Stimulated activated CD8-positive, alpha-beta memory T cell treated with anti-CD3 and anti-CD28 coated beads, Interleukin-15, amount 100 ng/mL, for 48 hours (primary cell): ENCODE measurements around the gene GTF2IRD1.

ENCODE experiments used
- DNase-seq, 2 donors: peaks; one replicate each; pipeline ENCODE4 v3.0.0-alpha.2; 2020; ENCODE audit warnings: low read depth in 2 of 2

GTF2IRD1 gene

DNA sequence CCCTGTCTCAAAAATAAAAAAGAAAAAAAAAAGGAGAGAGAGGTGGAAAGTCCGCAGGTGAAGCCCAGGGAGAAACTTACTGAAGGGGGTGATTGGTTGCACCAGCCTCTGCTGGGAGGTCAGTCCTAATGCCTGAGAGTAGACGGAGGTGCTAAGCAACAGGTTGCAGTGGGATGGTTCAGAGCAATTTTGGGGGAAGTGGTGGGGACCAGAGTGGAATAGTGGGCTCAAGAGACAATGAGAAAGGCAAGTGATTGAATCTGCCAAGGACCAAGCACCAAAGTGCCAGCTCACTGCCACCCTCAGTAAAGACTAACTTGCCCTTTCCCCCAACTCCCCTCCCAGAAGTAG, 113.6 kb downstream of the GTF2IRD1 start:
- no peak for DNase-seq

DNA sequence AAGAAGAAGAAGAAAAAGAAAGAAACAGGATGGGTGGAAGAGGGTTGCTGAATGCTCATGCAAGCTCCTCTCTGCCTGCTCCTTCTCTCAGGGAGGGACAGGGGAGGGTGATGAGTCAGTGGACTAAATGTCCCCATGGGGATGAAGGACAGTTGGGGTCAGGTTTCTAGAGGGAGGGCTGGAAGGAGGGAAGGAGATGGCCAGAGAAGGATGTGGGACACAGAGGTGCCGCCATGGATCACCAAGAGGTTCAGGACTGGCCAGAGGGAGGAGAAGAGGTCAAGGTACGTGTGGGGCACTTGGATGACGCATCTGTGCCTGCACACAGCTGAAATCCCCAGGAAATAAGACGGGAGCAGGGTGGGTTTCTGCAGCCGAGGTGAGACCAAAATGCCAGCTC, 115.0 kb downstream of the GTF2IRD1 start:
- DNase-seq: no peak

DNA sequence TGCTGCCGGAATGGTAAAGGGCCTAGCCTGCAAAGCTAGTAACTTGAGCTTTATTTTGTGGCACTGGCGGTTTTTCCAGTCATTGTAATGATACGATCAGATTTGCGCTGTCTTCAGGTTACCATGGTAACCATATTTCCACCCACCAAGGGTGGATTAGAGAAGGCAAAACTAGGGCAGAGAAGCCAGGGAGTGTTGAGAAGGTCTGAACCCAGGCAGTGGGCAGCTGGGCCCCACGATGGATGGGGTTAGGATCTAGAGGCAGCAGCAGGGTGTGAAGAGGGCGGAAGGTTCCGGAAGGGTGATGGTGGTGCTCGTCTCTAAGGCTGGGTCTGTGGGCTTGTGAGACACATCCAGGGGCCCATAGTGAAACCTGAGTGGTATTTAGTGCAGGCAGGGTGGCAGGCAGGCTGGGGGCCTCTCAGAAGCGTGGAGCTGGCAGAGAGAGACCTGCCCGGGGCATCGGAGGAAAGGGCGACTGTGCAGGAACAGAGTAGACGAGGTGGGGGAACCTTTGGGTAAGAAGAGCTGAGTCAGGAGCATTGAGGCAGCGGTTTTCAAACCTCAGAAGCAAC, 115.9 kb downstream of the GTF2IRD1 start:
- DNase-seq: no peak

DNA sequence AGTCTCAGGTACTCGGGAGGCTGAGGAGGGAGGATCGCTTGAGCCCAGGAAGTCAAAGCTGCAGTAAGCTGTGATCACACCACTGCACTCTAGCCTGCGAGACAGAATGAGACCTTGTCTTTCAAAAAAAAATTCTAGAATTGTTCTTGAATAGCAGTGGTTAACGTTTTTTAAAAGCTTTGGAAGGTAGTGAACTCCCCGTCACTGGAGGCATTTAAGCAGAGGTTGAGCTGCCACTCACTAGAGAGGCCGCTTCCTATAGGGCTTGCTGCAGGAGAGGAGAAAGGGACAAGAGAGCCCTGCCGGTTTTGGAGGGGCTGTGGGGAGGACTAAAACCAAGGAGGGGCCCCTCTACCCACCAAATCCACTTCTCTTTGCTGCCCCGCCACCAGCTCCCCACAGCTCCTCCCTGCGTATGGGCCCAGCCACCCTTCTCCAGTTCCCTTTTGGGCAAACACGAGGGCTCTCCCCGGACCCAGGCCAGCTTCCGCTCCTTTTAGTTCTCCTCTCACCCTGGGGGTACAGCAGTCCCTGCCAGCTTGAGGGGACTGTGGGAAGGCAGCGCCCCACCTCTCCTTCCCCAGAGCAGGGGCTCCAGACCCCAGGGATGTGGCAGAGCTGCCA, 116.9 kb downstream of the GTF2IRD1 start:
- no peak for DNase-seq

DNA sequence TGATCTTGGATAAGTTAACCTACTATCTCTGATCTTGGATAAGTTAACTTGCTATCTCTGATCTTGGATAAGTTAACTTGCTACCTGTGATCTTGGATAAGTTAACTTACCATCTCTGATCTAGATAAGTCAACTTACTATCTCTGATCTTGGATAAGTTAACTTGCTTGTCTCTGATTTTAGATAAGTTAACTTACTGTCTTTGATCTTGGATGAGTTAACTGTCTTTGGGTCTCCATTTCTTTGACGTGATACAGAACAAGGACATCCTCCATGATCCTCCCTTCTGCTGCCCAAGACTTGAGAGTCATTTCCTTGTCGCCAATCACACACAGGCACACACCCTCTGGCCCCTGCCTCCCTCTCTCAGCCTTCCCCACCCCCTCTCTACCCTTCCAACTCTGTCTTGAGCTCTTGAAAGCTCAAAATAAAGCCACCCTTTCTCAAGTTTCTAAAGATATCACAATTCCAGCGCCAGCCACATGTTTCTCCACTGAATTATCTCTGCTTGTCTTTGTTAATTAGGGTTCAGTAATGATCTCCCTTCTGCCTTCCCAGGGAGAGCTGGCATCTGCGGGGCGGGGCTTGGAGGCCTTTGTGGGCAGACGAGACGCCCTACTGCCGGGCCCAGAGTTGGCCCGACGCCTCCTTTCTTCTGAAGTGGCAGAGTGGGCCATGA, 118.7 kb downstream of the GTF2IRD1 start:
- DNase-seq: no peak

DNA sequence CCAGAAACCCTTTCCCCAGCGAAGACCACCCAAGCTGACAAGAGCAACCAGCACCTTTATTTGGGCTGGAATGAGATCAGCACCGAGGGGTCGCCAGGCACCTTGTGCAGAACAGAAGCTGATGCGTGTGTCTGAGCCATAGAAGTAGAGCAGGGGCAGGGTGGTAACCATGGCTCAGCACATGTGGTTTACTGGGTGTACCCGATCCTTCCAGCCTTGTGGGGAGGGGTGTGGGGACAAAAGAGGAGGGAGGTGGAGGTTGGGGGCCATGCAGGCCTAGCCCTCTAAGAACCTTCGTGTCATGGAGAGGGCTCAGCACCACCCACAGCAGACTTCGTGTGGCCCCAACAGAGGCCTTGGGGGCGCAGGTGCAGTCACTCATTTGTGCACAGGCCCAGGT, 119.8 kb downstream of the GTF2IRD1 start:
- no peak for DNase-seq

DNA sequence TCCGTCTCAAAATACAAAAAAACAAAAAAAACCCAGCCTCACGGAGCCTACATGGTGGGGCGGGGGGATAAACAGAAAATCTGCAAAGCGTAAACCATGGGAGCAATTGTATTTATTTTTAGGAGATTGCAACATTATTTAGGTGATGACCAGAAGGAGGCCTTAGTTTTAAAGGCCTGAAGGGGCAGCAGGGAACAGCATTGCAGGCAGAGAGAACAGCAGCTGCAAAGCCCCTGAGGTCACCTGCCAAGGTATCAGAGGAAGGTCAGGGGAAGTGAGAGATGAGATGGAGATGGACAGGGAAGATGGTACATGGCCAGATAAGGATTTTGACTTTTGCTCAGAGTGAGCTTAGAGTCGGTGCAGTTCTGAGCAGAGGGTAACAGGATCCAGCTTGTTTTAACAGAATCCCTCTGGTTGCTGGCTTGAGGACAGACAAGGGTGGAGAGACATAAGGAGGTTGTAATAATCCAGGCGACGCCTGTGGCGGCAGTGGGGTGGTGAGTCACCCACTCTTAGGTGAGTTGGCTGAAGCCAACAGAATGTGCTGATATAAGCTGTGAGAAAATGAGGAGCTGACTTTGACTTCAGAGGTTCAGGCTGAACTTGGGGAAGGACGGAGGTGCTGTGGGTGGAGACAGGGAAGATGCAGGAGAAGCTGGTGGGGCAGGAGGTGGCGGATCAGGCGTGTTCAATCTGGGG, 121.5 kb downstream of the GTF2IRD1 start:
- DNase-seq: no peak

DNA sequence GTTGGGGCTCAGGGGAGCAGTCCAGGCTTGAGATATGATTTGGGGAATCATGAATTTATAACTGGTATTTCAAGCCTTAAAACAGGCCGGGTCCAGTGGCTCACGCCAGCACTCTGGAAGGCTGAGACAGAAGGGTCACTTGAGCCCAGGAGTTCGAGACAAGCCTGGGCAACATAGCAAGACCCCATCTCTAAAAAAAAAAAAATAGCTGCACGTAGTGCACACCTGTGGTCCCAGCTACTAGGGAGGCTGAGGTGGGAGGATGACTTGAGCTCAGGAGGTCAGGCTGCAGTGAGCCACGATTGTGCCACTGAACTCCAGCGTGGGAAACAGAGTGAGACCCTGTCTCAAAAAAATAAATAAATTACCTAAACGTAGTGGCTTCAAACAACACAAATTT, 122.1 kb downstream of the GTF2IRD1 start:
- no peak for DNase-seq

DNA sequence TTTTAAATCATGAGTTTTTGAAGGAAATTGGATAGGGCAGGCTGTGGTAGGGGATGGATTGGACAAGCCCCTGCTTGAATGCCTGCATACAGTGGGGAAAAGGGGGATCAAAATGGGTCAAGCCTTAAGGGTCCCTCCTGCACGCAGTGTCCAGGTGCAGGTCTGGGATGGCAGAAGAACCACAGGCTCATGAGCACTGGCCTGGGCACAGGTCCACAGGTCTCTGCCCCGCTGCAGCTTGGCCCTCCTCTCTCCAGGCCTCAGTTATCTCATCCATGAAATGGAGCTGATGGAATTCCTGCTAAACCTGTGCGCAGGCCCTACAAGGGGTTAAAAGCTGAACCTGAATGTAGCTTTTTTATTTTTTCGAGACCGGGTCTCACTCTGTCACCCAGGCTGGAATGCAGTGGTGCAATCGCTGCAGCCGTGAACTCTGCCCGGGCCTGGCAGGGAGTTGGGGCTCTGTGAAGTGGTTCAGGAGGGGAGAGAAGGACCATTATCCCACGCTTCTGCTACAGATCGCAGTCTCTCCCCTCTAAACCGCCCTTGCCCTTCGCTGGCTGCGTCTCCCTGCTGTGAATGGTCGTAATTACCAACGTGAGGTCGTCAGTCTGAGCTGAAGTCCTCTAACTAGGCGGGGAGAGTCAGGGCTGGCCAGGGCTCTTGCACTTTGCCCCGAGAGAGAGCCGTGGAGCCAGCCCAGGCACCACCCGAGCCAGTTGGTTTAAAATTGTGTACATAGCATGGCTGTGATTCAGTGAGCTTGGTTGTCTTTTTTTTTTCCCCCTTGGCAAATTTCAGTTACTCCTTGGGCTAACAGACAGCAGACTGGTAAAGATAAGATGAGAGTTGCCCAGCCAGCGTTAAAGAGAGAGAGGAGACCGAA, 126.3 kb downstream of the GTF2IRD1 start:
- DNase-seq: no peak

DNA sequence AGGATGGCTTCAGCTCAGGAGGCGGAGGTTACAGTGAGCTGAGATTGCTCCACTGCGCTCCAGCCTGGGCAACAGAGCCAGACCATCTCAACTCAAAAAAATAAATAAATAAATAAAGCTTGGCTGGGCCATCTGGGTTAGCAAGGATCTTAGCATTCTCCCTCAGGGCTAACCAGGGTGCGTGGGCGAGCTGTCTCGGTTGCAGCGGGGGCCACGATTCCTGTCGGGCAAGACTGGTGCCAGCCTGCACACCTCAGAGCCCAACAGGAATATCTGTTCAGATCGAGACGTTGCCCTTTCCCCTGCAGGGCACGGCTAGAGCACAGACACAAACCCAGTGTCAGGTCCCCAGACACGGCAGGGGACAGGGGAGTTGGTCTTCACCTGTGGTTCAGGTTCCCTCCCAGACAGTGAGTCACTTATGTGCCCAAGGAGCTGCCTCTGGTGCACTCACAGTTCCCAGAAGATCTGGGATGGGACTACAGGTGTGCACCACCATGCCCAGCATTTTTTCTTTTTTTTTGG, 128.3 kb downstream of the GTF2IRD1 start:
- DNase-seq: no peak

DNA sequence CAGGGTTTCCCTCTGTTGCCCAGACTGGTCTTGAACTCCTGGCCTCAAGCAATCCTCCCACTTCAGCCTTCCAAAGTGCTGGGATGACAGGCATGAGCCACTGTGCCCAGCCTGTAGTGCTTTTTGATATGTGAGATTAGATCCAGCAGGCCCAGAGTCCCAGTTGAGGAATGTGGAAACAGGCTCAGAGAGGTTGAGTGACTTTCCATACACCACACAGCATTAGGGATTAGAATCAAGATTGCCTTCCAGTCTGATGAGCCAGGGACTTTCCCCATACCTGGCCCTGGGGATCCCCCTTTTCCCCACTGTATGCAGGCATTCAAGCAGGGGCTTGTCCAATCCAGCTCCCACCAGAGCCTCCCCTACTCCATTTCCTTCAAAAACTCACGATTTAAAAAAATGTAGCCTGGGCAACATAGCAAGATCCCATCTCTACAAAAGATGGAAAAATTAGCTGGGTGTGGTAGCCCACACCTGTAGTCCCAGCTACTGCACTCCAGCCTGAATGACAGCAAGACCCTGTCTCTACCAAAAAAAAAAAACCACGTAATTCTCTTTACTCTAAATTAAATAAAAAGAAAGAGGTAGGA, 128.8 kb downstream of the GTF2IRD1 start:
- no peak for DNase-seq

DNA sequence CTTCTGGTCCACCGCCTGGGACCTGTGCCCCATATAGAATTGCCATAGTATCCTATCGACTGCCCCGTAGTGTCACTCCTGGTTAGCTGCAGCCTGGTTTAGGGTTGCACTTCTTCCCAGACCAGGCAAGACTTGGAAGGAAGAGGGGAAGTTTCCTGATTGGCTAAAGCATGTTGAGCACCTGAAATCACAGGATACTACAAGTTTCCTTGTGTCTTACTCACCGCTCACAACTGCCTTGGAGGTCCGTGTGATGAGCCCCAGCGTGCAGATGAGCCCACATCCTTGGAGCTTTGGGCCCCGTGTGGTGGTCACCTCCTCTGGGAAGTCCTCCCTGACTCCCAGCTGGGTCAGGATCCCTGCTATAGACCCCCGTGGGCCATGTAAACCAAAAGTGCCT, 129.9 kb downstream of the GTF2IRD1 start:
- DNase-seq: no peak

DNA sequence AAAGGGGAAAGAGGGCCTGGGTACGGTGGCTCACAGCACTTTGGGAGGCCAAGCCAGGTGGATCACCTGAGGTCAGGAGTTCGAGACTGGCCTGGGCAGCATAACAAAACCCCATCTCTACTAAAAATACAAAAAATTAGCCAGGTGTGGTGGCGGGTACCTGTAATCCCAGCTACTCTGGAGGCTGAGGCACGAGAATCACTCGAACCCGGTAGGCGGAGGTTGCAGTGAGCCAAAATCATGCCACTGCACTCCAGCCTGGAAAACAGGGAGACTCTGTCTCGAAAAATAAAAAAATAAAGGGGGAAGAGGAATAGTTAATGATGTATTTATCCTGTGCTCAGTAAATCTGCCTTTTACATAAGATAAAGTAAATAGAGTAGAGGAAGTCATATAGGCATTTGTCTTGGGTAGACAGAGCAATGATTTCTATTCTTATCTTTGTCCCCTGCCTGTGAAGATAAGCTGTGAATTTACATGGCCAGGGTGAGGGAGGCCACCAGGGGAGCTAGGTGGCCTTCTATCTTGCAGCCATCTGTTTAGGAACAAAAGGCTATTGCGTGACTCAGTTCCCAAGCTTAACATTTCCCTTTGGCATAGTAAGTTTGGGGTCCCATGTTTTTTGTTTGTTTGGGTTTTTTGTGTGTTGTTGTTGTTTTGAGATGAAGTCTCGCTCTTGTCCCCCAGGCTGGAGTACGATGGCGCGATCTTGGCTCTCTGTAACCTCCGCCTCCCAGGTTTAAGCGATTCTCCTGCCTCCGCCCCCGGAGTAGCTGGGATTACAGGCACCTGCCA, 130.7 kb downstream of the GTF2IRD1 start:
- DNase-seq: no peak

DNA sequence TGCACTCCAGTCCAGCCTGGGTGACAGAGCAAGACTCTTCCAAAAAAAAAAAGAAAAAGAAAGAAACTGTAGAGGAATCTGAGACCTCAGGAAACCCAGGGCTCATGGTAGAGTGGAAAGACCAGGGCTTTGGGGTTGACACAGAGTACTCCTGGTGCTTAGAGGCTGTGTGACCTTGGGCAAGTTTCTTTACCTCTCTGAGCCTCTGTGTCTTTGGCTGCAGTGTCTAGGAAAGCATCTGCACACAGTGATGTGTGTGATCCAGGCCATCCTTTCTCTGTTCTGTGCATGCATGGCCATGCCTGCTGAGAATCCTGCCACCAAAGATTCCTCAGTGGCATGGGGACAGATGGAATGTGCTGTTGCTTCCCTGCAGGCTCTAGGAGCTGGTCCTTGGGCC, 132.1 kb downstream of the GTF2IRD1 start:
- DNase-seq: no peak

DNA sequence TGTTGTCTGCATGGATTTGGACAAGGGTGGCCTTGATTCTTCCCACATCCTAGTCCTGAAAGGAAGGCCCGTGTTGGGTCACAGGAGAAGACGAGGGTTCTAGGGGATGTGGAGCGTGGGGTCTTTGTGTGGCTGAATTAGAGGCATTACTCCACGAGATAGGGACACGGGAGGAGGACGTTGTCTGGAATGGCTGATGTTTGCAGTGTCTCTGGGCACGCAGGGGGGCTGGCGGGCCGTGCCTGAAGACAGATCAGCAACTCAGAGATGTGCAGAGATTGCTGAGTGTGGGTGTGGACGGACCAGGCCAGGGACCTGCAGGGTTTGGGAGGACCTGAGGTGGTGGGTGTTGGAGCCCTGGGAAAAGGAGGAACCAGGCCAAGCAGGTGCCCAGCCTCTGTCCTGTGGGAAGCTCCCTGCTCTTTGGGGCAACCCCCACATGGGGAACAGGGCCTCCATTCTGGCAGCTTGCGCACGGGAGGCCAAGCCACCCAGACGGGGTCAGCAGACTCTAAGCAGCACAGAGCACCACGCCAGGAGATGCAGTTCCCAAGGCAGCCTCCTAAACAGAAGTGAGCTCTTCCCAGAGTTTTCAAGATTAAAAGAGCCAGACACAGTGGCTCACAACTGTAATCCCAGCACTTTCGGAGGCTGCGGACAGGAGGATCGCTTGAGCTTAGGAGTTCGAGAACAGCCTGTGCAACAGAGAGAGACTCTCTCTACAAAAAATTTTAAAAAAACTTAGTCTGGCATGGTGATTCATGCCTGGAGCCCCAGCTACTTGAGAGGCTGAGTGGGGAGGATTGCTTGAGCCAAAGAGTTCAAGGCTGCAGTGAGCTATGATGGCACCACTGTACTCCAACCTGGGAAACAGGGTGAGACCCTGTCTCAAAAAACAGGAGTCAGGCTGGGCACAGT, 132.8 kb downstream of the GTF2IRD1 start:
- DNase-seq: no peak

DNA sequence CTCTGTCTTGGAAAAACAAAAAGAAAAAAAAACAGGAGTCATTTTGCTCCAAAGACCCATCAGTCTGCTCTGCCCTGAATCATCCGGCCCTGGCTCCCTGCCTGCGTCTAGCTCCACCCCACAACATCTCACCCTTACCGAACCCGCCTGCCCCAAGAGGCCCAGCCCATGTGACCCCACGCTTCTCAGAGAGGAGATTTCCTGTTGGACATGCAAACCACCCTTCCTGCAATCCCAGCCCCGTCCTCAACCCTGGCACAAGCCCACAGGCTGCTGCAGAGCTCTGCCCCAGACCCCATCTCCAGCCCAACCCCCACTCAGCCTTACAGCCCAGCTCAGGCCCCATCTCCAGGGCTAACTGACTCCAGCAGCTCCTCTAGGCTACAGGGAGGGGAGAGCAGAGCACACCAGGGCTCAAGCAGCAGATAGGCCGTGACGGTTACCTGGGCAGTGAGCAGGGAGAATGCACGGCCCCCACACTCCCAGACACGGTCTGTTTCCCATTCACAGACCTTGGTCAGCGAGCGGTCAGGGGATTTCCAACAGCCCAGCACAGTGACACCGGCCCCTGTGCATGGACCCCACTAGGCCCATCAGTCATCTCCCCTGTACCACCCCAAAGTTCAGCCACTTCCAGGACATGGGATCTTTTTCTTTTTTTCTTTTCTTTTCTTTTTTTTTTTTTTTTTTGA, 133.9 kb downstream of the GTF2IRD1 start:
- DNase-seq: no peak

DNA sequence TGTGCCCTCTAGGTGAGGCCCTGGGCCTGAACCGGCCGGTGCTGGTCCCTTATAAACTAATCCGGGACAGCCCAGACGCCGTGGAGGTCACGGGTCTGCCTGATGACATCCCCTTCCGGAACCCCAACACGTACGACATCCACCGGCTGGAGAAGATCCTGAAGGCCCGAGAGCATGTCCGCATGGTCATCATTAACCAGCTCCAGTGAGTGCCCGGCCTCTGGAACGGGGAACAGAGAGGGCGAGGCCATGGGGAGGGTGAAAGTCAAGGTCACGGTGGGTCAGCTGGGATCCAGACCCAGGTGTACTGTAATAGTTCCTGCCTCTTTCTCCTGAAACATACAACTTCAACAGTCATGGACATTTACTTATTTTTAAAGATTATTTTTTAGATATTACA, 137.1 kb downstream of the GTF2IRD1 start:
- no peak for DNase-seq

DNA sequence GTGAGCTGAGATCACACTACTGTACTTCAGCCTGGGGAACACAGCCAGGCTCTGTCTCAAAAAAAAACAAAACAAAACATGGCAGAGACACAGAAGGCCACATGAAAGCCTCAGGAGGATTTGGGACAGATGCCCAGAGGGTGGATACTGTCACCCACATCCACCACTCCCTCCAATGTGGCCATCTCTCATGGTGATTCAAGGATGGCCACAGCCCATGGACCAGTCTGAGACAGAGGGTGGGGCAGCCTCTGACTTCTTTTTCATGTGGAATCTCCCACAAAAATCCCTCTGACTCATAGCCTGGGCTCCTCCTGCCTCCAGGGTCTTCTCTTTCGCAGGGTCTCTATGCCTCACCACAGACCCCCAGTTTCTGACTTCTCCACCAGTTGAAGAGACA, 144.9 kb downstream of the GTF2IRD1 start:
- no peak for DNase-seq

DNA sequence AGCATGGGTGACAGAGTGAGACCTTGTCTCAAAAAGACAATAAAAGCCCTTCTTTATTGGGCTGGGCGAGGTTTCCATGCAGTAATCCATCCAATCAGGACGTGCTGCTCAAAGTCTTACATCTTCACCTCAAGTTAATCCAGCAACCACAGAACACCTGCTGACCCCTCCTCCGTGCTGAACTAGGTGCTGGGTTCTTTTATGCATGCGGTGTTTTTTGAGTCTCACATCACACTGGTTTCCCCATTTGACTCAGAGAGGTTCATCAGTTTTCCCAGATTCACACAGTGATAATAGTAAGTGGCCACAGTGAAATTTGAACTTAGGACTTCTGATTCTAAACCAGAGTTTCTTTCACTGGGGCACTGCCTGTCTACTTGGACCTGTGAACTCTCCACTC, 145.5 kb downstream of the GTF2IRD1 start:
- no peak for DNase-seq
